ENCODE data around the gene FCHSD2. TPM values are rescaled to one million over a fixed set of nuclear protein-coding genes. Genes with fewer than 3 reads are reported as not detected.

The FCHSD2 gene
- total RNA-seq, 1 experiment from 2014 or later = 7.1 TPM

GRCh38 chr11:72829884-72830533 is 312.1 kb downstream of the FCHSD2 start:
- no peak overlapping the region for H3K27ac ChIP-seq (ENCODE audit: low read length)
- no peak overlapping the region for H3K4me2 ChIP-seq (ENCODE audit: low read length)
- H3F3A ChIP-seq (ENCODE audit: low read length, unreplicated experiment) = no peaks in the 10 kb centered on the region
- H3K79me2 ChIP-seq (ENCODE audit: low read length) = no peaks in the 10 kb centered on the region
- no peak overlapping the region for H3K9ac ChIP-seq (ENCODE audit: low read length)
- no peaks in the 10 kb centered on the region for H4K20me1 ChIP-seq (ENCODE audit: low read length)
- no peak overlapping the region for H3K4me3 ChIP-seq (ENCODE audit: low read length)
- H3K9me3 ChIP-seq (ENCODE audit: low read length) = no peaks in the 10 kb centered on the region
- ChIA-PET CTCF (no interaction called here), POLR2A (ENCODE audit: unreplicated experiment) (no interaction called here)
- no peaks in the 10 kb centered on the region for H3K36me3 ChIP-seq (ENCODE audit: low read depth, low read length)
- no peak for ATAC-seq
- BruUV-seq (replicated peaks) = no TSS peak
- no peaks in the 10 kb centered on the region for H3K9me2 ChIP-seq (replicated peaks; ENCODE audit: low read length)
- no peak for DNase-seq
- no peak overlapping the region for H2AFZ ChIP-seq (ENCODE audit: low read length)
- TF ChIP-seq EZH2phosphoT487 (IDR thresholded peaks at IDR 0.05; ENCODE audit: borderline replicate concordance, low read length) (no peak), EZH2 (IDR thresholded peaks at IDR 0.05; ENCODE audit: low read length, unreplicated experiment) (no peak)
- intact Hi-C loops (cut with micrococcal nuclease) = no loop called here
- H3K4me1 ChIP-seq (ENCODE audit: insufficient read depth, low read length) = no peaks in the 10 kb centered on the region
- no peaks in the 10 kb centered on the region for H3K27me3 ChIP-seq (ENCODE audit: low read length)

- ChIA-PET POLR2A (ENCODE audit: unreplicated experiment) (no interaction called here), CTCF (no interaction called here)
- H3K27ac ChIP-seq (ENCODE audit: low read length) = no peak overlapping the region
- no peak for DNase-seq
- H3K36me3 ChIP-seq (ENCODE audit: low read depth, low read length) = no peaks in the 10 kb centered on the region
- H2AFZ ChIP-seq (ENCODE audit: low read length) = no peak overlapping the region
- no peaks in the 10 kb centered on the region for H4K20me1 ChIP-seq (ENCODE audit: low read length)
- intact Hi-C loops (cut with micrococcal nuclease) = no loop called here
- TF ChIP-seq EZH2phosphoT487 (IDR thresholded peaks at IDR 0.05; ENCODE audit: borderline replicate concordance, low read length) (no peak), EZH2 (IDR thresholded peaks at IDR 0.05; ENCODE audit: low read length, unreplicated experiment) (no peak), CTCF (conservative IDR thresholded peaks at IDR 0.05; ENCODE audit: low read depth, low read length) (no peak)
- no peaks in the 10 kb centered on the region for H3F3A ChIP-seq (ENCODE audit: low read length, unreplicated experiment)
- H3K9me3 ChIP-seq (ENCODE audit: low read length) = no peaks in the 10 kb centered on the region
- no peak for ATAC-seq
- H3K4me2 ChIP-seq (ENCODE audit: low read length) = no peak overlapping the region
- no TSS peak for BruUV-seq (replicated peaks)
- H3K9me2 ChIP-seq (replicated peaks; ENCODE audit: low read length) = no peaks in the 10 kb centered on the region
- no peaks in the 10 kb centered on the region for H3K79me2 ChIP-seq (ENCODE audit: low read length)
- no peak overlapping the region for H3K9ac ChIP-seq (ENCODE audit: low read length)
- H3K4me3 ChIP-seq (ENCODE audit: low read length) = no peak overlapping the region
- no peaks in the 10 kb centered on the region for H3K27me3 ChIP-seq (ENCODE audit: low read length)
- H3K4me1 ChIP-seq (ENCODE audit: insufficient read depth, low read length) = no peaks in the 10 kb centered on the region
These were observed 312.9 kb downstream of the FCHSD2 start for GRCh38 chr11:72829178-72829577.

GRCh38 chr11:72828692-72829101 is 313.4 kb downstream of the FCHSD2 start:
- intact Hi-C loops (cut with micrococcal nuclease) = no loop called here
- Histone ChIP-seq H3K27ac (ENCODE audit: low read length) (no peak overlapping the region), H3F3A (ENCODE audit: low read length, unreplicated experiment) (no peaks in the 10 kb centered on the region), H3K27me3 (ENCODE audit: low read length) (no peaks in the 10 kb centered on the region), H3K9ac (ENCODE audit: low read length) (no peak overlapping the region), H3K4me2 (ENCODE audit: low read length) (no peak overlapping the region), H3K4me3 (ENCODE audit: low read length) (no peak overlapping the region), H2AFZ (ENCODE audit: low read length) (no peak overlapping the region), H4K20me1 (ENCODE audit: low read length) (no peaks in the 10 kb centered on the region), H3K4me1 (ENCODE audit: insufficient read depth, low read length) (no peaks in the 10 kb centered on the region), H3K79me2 (ENCODE audit: low read length) (no peaks in the 10 kb centered on the region), H3K9me3 (ENCODE audit: low read length) (no peaks in the 10 kb centered on the region), H3K9me2 (replicated peaks; ENCODE audit: low read length) (no peaks in the 10 kb centered on the region), H3K36me3 (ENCODE audit: low read depth, low read length) (no peaks in the 10 kb centered on the region)
- no peak for TF ChIP-seq CTCF (conservative IDR thresholded peaks at IDR 0.05; ENCODE audit: low read depth, low read length)
- TF ChIP-seq EZH2 (IDR thresholded peaks at IDR 0.05; ENCODE audit: low read length, unreplicated experiment) = no peak
- TF ChIP-seq EZH2phosphoT487 (IDR thresholded peaks at IDR 0.05; ENCODE audit: borderline replicate concordance, low read length) = no peak
- ChIA-PET CTCF (no interaction called here), POLR2A (ENCODE audit: unreplicated experiment) (interaction anchor here (0.6 kb wide), 1 partner anchor 153 kb away, joined by 6 read pairs; no protein-coding TSS in a partner anchor)
- BruUV-seq (replicated peaks) = no TSS peak
- DNase-seq = no peak
- no peak for ATAC-seq
